ENCODE measurements around the gene SCD. TPM values are rescaled to one million over a fixed set of nuclear protein-coding genes. Genes with fewer than 3 reads are reported as not detected.

Gene SCD
- total RNA-seq, 4 donors from 2014 or later, result 46.7 to 307 (median 101) TPM

DNA sequence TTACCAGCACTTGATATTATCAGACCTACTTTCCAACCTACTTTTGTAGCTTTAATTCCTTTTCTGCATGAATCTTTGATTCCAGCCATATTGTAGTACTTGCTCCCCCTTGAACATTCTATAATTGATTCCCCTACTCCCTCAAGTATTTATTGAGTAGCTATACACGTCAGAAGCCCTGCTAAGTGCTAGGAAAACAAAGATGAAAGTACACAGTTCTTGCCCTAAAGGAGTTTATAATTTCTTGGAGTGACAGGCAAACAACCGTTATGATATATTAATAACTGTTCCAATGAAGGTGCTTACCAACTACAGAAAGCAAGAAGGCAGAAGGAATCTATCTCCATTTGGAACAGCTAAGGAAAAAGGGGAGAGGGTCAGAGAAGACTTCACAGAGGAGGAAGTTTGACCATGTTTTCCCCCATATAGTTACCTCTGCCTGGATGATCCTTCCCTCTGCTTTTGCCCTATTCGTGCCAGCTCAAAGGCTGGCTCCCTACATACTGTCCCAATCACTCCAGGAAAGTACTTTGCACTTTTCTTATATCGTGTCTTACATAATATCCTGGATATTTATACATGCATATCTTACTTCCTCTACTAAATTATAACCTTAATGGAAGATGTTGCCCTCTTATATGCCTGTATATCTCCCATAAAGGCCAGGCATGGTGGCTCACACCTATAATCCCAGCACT lies 54.7 kb downstream of the SCD start:
- 49 to 54% methylated on average over 4 of the region's 4 CpGs for WGBS, 2 donors

DNA sequence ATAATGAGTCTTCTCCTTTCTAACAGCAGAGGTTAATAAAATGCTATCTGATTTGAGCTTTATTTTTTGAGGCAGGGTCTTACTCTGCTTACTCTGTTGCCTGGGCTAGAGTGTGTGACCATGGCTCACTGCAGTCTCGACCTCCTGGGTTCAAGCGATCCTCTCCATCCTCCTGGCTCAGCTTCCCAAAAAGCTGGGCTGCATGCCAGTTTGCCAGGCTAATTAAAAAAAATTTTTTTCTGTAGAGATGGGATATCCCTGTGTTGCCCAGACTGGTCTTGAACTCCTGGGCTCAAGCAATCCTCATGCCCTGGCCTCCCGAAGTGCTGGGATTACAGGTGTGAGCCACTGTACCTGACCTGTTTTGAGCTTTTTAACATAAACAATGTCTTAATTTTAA lies 56.7 kb downstream of the SCD start:
- Histone ChIP-seq H3K4me3 (no peak overlapping the region), H3K27ac (no peak overlapping the region), H3K9me3 (no peaks in the 10 kb centered on the region), H3K4me1 (peaks cover 0 to 17% (median 0%) of the 10 kb centered on the region in 3 donors), H3K27me3 (no peaks in the 10 kb centered on the region), H3K36me3 (no peaks in the 10 kb centered on the region)
- DNase-seq, result no peak
- WGBS, 2 donors, result 38 to 51% methylated on average over 3 of the region's 3 CpGs
- intact Hi-C loops (cut with DNase I), result no loop called here
- no peak for TF ChIP-seq POLR2A (IDR thresholded peaks at IDR 0.05)
- TF ChIP-seq, protein P1, sequence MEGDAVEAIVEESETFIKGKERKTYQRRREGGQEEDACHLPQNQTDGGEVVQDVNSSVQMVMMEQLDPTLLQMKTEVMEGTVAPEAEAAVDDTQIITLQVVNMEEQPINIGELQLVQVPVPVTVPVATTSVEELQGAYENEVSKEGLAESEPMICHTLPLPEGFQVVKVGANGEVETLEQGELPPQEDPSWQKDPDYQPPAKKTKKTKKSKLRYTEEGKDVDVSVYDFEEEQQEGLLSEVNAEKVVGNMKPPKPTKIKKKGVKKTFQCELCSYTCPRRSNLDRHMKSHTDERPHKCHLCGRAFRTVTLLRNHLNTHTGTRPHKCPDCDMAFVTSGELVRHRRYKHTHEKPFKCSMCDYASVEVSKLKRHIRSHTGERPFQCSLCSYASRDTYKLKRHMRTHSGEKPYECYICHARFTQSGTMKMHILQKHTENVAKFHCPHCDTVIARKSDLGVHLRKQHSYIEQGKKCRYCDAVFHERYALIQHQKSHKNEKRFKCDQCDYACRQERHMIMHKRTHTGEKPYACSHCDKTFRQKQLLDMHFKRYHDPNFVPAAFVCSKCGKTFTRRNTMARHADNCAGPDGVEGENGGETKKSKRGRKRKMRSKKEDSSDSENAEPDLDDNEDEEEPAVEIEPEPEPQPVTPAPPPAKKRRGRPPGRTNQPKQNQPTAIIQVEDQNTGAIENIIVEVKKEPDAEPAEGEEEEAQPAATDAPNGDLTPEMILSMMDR (IDR thresholded peaks at IDR 0.05), result no peak

More for the DNA sequence above, 54.7 kb downstream of the SCD start:
- Histone ChIP-seq H3K9me3 (no peaks in the 10 kb centered on the region), H3K4me1 (peaks cover 0 to 17% (median 0%) of the 10 kb centered on the region in 3 donors), H3K4me3 (no peak overlapping the region), H3K27me3 (no peaks in the 10 kb centered on the region), H3K27ac (no peak overlapping the region), H3K36me3 (no peaks in the 10 kb centered on the region)
- no peak for DNase-seq
- no peak for TF ChIP-seq POLR2A (IDR thresholded peaks at IDR 0.05)
- TF ChIP-seq, protein P1 (IDR thresholded peaks at IDR 0.05), result no peak
- intact Hi-C loops (cut with DNase I), result no loop called here

DNA sequence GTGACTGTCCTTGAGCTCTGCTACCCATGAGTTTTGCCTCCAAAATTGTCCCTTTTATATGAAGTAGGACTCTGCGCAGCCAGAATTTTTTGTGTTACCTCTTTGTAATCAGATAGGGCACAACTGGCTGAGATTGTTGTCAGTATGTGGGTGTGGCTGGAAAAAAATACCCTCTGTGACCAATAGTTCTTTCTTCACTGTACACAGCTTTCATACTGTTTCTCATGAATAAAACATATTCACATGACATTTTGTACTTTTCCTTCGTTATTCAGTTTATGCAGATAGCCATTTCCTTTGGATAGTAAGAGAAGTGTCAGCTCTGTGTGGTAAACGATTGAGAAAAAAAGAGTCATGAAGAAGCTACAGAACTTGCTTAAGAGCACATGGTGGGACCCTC lies 66.1 kb downstream of the SCD start:
- WGBS, 2 donors, result 81 to 82% methylated on average over 3 of the region's 3 CpGs
- Histone ChIP-seq H3K4me1 (no peaks in the 10 kb centered on the region), H3K27me3 (no peaks in the 10 kb centered on the region), H3K27ac (no peak overlapping the region), H3K4me3 (no peak overlapping the region), H3K36me3 (no peaks in the 10 kb centered on the region), H3K9me3 (no peaks in the 10 kb centered on the region)
- TF ChIP-seq, protein P1 (IDR thresholded peaks at IDR 0.05), result no peak
- no peak for TF ChIP-seq POLR2A (IDR thresholded peaks at IDR 0.05)
- intact Hi-C loops (cut with DNase I), result no loop called here
- DNase-seq, result no peak

Small RNAs within 50 kb of the gene (small RNA-seq; reads per million reads assigned to genes)
- gene RF00019, result 0 reads per million in 4 donors

Other genes with a start within 250 kb of the SCD start
- 10 to 100 TPM; 27.7 to 33.3 (median 29.5) TPM for gene ERLIN1, start 161.2 kb upstream of the SCD start, total RNA-seq
- 10 to 100 TPM in 3 of 4 donors, 1 to 10 TPM in 1; 6.9 to 20.8 (median 19.5) TPM for gene CHUK, start 117.6 kb upstream of the SCD start, total RNA-seq
- 10 to 100 TPM in 3 of 4 donors, 1 to 10 TPM in 1; 6.7 to 22.1 (median 19.4) TPM for gene CWF19L1, start 79.6 kb upstream of the SCD start, total RNA-seq
- gene BLOC1S2, start 60.6 kb upstream of the SCD start, total RNA-seq, result 10 to 100 TPM; 38.3 to 73.1 (median 54.5) TPM
- gene PKD2L1, start 17.0 kb upstream of the SCD start, total RNA-seq, result not detected
- not detected for gene WNT8B, start 115.8 kb downstream of the SCD start, total RNA-seq
- 1 to 10 TPM in 3 of 4 donors, under 1 TPM in 1; 0.85 to 7.1 (median 2.5) TPM for gene SEC31B, start 172.6 kb downstream of the SCD start, total RNA-seq
- 100 to 1,000 TPM; 160 to 215 (median 187) TPM for gene NDUFB8, start 182.6 kb downstream of the SCD start, total RNA-seq
- 10 to 100 TPM in 3 of 4 donors, 1 to 10 TPM in 1; 8.6 to 13.2 (median 11.6) TPM for gene HIF1AN, start 188.7 kb downstream of the SCD start, total RNA-seq